NCI-H2171 treated with DMSO at 0.1 percent for 48 hours (cell line): ENCODE results near the gene SPTBN5.

Experiments
- DNase-seq: peaks from one replicate; lab custom pipeline; 2025; lab: John Stamatoyannopoulos, UW

The SPTBN5 gene

GRCh38 chr15:41903782-41904181 lies 9.9 kb upstream of the SPTBN5 start:
- DNase-seq: no peak

- peak; percentile 63 for DNase-seq
Measured at GRCh38 chr15:41901431-41901830, 7.6 kb upstream of the SPTBN5 start.

DNA sequence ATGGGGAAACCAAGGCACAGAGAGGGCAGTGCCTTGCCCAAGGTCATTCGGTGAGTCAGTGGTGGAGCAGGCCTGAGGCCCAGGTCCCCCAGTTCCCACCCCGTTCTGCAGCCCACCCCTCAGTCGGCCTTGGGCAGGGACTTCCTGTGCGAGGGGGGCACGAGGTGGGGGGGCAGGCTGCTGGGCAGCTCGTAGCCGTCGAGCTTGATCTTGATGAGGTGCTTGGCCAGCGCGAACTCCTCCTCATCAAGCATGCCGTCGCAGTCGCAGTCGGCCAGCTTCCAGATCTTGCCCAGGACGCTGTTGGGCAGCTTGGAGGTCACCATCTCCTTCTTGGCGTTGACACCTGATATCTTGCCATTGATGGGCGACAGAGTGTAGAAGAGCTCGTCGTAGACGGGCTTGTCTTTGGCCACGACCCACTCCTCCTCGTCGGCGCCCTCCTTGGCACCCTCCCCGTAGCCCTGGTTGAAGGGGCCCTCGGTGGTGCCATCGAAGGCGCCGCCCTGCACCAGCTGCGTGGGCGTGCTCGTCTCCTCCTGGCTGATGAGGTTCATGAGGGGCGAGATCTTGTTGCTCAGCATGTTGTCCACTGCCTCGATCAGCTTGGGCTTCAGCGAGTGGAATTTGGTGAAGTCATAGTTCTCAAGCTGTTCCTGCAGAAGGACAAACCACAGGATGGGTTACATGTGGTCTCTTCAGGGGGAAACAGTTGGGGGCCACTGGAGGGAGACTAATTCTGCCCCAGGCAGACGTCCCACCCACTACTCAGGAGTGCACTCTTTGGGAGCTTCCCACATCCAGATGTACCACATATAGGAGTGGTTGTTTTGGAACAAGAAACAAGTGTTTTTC lies 6.9 kb upstream of the SPTBN5 start:
- peak; percentile 15 for DNase-seq

GRCh38 chr15:41899854-41900442 lies 6.1 kb upstream of the SPTBN5 start:
- peak; percentile 88 for DNase-seq

DNA sequence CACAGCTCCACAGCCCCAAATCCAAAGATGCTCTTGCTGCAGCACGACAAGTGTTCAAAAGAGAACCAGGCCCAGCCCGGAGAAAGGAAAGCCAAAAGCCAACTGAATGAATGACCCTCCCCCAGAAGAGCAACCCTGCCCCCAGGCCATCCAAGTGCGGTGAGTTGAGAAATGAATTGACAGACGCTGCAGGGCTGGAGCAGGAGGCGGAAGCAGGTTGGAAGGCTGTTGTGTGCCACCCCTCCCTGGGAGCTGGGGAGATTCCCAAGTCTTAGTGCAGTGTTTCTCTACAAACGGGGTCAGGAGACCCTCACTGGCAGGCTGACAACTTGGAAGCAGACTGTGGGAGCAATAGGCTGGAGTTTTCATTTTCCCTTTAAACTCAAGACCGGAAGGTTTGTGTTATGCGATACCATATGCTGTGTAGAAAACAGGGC lies 3.5 kb upstream of the SPTBN5 start:
- DNase-seq: peak; percentile 64

DNA sequence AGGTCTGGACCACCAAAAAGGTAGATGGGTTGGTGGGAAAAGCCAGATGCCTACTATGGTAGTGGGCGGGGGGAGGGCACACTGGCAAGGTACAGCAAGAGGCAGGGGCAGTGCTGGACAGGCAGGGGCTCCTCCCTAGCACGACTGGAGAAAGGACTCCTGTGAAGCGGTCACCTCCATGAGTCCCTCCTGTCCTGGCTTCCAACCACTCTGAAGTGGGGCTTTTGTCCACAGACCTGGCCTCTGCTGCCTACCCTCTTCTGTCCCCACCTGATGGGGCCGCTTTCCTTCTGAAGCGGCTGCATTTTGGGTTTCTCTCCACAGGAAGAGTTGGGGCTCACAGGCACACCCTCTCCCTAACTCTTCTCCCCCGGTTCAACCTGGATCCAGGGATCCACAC lies 2.7 kb upstream of the SPTBN5 start:
- DNase-seq: no peak

- DNase-seq: no peak
Measured at GRCh38 chr15:41895957-41896356, 2.1 kb upstream of the SPTBN5 start.

GRCh38 chr15:41895491-41895890 lies 1.6 kb upstream of the SPTBN5 start:
- no peak for DNase-seq

DNA sequence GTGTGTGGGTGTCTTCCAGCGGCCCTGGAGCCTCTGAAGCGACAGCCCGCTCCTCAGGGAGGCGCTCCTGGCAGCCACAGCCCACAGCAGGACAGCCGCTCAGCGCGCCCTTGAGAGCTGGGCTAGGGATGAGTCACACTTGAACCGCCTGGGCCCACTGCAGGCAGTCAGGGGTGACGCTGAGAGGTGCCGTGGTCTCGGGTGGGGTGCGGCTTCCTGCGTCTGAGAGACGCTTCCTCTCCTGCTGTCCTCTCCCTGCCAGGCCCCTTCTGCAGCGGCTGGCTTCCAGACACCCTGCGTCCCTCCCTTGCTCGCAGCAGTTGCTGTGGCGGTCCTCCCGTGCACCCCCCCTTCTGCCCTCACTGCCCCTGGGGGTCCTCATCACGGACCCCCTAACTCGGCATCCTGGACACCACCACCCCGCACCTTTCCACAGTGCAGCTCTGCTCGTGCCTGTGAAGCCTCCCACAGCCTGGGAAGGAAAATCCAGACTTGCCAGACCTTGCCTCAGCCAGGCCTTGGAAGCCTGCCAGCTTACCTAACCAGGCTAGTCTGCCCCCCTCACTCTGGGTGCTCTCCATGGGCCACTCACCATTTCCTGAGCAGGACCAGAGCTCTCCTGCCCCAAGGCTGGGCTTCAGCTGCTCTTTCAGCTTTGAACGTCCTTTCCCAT lies 1.1 kb upstream of the SPTBN5 start:
- peak; percentile 66 for DNase-seq

DNA sequence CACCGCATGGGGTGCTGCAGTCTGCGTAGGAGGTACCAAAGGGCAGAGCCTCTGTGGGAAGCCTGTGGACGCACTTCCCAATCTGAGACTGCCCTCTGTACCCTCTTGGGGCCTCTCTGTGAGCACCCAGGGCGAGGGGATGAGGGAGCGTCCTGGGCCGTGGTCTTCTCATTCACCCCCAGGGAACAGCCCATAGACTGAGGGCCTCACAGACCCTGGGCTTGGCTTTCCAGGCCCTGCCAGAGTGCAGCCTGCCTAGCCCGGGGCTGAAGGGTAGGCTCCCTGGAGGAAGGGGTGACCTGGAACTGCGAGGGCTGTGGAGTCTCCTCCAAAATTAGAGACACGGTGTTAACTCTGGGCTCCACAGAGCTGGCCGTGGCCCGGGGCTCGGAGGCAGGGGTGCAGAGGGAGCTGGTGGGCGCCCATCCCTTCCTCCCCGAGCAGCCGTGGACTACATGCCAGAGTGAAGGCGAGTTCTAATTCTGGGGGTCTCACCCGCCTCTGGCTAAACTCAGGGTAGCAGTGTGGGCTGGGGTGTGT lies 468 bp upstream of the SPTBN5 start:
- no peak for DNase-seq

DNA sequence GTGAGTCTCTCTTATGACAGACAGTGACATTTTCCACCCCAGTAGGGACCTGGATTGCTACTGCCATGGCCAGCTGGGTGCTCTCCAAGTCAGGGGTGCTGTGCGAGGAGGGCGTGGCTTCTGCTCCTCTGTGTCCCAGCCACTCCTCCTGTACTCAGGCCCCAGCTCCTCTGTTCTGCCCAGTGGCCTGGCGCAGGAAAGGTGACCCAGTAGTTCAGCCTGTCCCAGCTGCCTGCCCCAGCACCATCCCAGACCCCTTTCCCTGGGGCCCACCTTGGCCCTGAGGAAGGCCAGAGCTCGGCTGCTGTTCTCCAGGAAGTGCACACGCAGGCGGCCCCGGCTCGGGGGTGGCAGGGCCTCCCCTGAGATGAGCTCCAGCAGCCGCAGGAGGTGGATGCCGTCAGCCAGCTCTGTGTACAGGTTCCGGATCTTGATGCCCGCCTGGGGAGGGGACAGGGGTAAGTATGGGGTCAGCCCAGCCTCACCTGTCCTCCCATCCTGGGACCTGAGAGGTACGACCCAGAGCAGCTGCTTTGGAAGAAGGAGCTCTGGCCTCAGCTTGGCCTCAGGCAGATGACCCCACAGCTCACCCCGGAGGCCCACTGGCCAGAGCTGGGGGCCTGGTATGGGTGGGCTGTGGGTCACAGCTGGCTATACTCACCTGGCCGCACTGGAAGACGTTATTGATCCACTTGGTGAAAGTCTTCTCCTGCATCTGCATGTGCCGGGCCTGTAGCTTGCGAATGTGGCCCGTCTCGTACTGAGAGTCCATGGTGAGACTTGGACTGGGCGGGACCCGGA lies 1.0 kb downstream of the SPTBN5 start:
- DNase-seq: no peak

DNA sequence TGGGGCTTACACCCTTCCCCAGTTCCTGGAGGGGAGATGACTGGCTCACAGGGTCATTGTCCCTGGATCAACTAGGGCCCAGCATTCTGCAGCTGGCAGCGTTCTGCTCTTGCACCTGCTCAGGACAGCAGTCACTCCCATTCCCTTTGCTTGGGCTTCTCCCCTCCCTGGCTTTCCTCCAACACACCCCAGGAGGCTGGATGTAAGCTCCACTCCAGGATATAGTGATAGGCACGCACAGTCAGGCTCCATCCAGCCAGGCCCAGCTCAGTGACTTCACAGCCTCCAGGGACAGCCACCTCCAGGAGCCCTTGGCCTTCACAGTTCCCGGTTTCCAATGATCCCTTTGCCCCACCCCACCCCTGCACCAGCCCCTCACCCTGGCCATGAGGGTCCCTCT lies 1.9 kb downstream of the SPTBN5 start:
- peak; percentile 61 for DNase-seq

- no peak for DNase-seq
Measured at GRCh38 chr15:41891226-41891625, 2.6 kb downstream of the SPTBN5 start.

DNA sequence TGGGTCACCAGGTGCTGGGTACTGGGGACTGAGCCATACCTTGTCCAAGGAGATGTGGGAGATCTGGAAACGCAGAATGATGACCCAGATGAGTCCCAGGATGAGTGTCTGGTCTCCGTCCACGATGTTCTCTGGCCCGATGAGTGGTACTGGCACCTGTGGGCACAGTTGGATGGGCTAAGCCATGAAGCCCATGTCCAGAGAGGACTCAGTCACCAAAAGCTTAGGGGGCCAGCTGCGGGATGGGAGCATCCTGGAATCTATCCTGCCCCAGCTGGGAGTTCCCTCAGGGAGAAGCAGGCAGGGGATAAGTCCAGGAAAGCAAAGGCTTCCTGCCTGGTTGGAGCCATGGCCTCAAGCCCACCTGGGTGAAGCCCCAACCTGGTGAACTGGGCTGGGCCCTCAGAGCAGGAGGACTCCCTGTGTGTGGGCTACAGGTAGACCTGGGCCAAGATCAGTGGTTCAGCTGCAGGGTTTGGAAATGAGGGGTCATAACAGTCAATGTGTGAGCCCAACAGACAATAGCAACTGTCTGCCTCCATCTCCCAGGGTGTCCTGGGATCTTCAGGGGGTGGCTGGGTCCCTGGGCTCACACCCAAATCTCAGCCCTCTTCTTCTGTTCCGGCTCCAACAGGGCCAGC lies 3.7 kb downstream of the SPTBN5 start:
- DNase-seq: no peak

- no peak for DNase-seq
Measured at GRCh38 chr15:41888662-41889253, 5.1 kb downstream of the SPTBN5 start.

DNA sequence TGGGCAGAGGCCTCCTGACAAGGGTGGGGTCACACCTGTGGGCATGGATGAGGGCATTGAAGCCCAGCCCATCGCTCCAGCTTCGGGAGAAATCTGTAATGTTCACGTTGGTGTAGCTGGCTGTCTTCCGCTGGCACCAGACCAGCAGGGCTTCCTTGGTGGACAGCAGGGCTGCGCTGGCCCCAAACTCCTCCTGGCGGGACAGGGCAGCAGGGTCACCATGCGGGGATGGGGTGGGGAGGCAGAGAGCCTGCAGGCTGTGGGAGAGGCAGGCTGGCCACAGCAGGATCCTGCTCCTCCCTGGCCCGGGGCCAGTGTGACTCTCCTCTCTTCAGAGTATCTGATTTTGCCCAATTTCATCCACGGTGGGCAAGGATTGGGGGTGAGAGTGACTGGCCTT lies 6.0 kb downstream of the SPTBN5 start:
- DNase-seq: no peak

- DNase-seq: no peak
Measured at GRCh38 chr15:41887161-41887560, 6.7 kb downstream of the SPTBN5 start.

DNA sequence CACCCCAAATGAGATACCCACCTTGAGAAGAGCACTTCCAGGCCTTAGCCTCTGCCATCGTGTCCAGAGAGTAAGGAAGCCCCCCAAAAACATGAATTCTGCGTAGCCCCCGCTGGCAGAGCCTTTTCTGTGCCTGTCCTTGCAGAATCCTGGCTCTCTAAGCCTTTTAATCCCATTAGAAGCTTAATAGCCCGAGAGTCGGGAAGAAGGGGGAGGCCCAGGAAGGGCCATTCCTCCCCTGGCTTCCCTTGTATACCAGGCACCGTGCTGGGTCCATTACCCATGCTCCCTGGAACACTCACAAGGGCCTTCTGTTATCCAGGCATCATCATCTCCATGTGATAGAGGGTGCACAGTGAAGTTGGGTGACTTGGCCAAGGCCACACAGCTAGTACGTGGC lies 7.1 kb downstream of the SPTBN5 start:
- no peak for DNase-seq

DNA sequence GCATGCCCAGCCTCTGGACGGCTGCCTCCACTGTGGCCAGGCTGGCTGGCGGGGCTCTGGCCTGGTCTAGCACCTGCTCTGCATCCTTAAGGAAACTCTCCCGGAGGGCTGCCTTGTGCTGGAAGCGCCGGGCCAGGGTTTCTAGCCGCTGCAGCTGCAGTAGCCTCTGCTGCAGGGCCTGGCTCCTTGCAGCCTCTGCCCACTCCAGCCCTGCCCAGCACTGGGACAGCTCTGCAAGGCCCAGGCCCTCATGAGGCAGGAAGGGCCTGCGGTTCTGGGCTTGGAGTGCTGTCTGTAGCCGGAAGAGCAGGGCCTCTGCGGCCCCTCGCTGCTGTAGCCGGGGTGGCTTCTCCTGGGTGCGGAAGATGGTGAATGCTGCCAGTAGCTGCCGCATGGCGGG lies 8.0 kb downstream of the SPTBN5 start:
- DNase-seq: no peak

DNA sequence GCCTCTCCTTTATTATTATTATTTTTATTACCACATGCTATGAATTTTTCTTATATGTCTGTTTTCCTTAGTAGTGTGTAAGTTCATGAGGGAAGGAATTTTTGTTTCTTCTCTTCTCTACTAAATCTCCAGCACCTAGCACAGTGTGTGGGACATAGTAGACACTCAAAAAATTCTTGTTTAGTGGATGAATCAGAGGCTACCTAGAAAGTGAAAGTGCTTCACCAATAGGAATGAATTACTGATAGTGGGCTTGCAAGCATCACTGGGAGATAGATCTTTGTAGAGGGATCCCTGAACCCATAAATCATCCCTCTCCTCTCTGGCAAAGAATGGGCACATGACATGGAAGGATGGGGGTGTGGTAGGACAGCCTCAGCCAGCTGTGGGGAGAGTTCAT lies 8.5 kb downstream of the SPTBN5 start:
- DNase-seq: no peak

- DNase-seq: no peak
Measured at GRCh38 chr15:41884458-41884857, 9.4 kb downstream of the SPTBN5 start.
